GM18951 (cell line): ENCODE measurements around the gene RRP1B.
"Not testable (repeated sequence)": the region's sequence is repeated elsewhere in the genome, so short reads cannot be mapped to it uniquely, and the experiment has no call there.

ENCODE experiments used
- POLR2A ChIP-seq: IDR thresholded peaks from 4 replicates; pipeline ENCODE4 v1.6.1; 2011; ENCODE audit warnings: mild to moderate bottlenecking; ENCODE audit not compliant: insufficient read length, insufficient read depth; ENCODE audit errors: extremely low read depth
- in situ Hi-C: fragments of 300-500 bp; cut with MboI; formaldehyde crosslinking; loops from one replicate; pipeline ENCODE4 v1.12.0; 2022; ENCODE audit warnings: low sequenced_read_pairs, mixed read lengths, inconsistent platforms; ENCODE audit not compliant: unreplicated experiment

RRP1B gene

DNA sequence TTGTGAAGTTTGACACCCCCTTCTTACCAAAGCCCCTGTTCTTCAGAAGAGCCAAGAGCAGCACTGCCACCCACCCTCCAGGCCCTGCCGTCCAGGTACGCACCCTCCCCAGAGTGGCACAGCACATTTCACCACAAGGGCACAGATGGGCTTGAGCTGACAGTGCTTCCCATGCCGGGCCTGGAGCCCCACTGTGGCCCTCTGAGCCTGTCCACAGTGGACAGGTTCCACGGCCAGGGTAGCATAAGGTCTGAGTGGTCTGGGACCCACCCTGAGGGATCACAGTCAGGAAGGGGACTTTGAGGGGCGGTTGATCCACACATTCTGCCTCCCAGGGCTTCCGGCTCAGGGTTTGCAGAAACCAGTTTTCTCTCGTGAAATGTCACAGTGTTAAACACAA is 31.0 kb downstream of the RRP1B start:
- in situ Hi-C loops = no loop called here
- TF ChIP-seq POLR2A = no peak

DNA sequence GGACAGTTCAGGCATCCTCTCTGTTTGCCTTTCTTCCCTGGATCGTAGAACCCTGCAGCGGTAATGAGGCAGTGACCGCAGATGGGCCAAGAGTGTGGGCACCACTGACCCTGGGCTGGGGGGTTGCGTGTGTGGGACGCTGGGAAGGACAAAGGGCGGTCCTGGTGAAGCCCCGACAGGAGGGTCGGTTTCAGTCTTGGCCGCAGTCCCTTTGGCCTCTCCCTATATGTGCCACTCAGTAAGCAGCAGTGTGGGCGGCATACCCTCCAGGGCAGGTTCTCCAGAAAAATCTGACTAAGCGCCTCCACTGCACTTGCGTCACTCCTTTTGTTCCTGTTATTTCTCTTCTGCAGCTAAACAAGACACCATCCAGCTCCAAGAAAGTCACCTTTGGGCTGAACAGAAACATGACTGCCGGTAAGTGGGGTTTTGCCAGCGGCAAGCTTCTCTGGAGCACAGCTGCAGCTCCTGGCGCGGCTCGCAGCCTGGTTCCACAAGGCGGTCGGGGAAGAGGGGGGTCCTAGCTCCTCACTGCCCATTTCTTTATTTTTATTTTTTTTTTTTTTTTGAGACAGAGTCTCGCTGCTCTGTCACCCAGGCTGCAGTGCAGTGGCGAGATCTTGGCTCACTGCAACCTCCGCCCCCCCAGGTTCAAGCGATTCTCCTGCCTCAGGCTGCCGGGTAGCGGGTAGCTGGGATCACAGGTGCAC is 31.9 kb downstream of the RRP1B start:
- in situ Hi-C loops = no loop called here
- no peak for TF ChIP-seq POLR2A

DNA sequence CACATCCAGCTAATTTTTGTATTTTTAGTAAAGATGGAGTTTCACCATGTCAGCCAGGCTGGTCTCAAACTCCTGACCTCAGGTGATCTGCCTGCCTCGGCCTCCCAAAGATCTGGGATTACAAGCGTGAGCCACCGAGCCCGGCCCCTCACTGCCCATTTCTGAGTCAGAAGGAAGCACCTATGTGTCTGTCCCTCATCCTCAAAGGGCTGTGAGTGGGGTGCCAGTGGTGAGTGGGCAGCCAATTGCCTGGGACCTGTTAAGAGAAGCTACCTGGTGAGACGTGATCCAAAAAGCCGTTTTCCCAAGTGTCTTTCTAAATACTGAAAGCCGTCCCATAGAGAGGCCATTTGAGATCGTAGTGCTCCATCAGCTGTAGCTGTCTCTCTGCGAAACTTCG is 32.4 kb downstream of the RRP1B start:
- no peak for TF ChIP-seq POLR2A
- in situ Hi-C loops = no loop called here

DNA sequence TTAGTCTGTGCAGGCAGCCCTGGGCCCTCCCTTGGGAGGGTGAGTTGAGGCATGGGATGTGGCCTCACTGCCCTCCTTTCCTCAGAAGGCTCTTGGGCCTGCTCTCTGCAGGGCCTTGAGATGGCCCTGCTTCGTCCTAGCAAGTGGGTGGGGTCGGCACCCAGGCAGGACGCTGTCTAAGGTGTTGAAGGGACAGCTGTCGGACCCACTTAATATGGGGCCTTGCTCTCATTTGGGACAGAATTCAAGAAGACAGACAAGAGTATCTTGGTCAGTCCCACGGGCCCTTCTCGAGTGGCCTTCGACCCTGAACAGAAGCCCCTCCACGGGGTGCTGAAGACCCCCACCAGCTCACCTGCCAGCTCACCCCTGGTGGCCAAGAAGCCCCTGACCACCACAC is 33.6 kb downstream of the RRP1B start:
- in situ Hi-C loops = no loop called here
- no peak for TF ChIP-seq POLR2A

DNA sequence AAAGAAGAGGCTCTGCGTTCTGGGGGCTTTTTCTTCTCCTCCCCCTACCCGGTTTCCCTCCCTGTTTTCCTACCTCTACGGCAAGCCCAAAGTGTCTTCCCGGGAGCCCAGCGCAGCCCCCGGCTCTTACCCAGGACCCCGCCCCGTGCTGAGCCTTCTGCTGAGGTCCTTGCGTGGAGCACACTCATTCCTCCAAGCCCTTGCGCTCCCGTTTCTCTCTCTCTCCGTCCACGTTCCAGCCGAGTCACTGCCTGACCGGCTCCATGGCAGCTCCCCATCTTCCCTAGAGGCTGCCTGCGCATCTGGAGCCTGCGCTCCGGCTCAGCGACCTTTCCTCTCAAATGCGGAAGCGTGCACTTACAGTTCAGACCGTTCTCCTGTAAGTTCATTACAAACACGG is 34.6 kb downstream of the RRP1B start:
- TF ChIP-seq POLR2A = no peak
- in situ Hi-C loops = no loop called here

DNA sequence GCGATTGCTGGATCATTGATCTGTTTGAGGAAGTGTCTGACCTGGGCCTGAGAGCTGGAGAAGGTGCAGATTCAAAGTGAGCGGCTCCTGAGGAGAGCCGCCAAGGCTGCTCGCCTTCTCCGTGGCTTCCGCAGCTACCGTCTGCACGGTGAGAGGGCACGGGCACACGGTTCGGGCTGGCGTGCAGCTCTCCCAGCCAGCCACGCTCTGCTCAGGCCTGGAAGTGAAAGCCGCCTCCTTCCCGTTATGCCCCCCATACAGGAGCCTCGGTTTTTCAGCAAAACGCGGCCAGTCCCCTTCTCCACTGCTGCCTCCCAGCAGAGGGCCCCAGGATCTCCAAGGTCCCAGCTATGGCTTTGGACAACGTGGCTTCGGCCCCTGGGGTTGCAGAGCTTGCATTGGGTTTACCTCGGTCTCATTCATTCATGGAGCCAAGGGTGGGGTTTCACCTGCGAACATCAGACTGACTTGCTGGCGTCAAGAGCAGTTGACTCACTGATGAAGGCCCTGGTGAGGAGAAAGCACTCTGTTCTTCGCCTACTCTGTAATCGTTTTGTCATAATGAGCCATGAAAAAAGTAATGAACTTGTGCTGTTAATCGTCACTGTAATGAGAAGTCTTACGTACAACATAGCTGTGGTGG is 35.2 kb downstream of the RRP1B start:
- TF ChIP-seq POLR2A = no peak
- in situ Hi-C loops = no loop called here

DNA sequence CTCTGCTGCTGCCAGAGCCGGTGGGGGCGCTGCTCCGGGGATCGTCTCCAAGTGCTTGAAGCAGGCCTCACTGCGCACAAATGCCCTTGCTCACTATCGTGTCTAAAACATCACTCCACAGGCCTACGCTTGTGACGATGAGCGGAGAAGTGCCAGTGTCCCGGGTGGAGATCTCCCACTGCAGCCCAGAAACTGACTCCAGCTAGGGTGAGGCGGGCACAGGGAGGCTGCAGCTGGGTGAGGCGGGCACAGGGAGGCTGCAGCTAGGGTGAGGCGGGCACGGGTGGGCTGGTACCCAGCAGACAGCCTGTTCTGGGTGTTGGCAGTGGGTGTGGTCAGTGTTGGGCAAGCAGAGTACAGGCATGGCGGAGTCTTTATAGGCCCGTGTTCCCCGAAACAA is 36.9 kb downstream of the RRP1B start:
- TF ChIP-seq POLR2A = no peak
- in situ Hi-C loops = no loop called here

DNA sequence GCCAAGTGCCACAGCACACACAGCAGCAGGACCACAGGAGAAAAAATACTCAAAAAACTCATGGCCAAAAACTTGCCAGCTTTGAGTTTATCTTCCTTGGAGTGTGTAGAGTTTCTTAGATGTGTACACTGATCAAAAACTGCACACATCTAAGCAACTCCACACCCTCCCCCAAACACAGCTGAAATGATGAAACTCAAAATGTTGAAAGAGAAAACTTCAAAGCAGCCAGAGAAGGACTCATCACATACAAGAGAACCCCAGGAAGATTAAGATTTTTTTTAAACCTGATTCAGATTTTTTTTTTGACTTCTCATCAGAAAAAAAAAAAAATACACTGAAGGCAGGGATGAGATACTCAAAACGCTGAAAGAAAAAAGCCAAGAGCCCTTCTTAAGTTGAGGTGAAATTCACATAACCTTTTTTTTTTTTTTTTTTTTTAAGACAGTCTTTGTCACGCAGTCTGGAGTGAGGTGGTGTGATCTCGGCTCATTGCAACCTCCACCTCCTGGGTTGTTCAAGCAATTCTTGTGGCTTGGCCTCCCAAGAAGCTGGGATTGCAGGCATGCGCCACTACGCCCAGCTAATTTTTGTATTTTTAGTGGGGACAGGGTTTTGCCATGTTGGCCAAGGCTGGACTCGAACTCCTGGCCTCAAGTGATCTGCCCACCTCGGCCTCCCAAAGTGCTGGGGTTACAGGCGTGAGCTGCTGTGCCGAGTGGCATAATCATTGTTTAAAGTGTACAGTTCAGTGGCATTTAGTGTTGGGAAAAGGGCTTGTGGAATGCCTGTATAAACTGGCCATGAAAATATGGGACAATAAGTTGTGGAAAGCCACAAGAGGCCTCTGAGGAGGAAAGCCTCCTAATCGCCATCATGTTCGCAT is 38.6 kb downstream of the RRP1B start:
- no peak for TF ChIP-seq POLR2A
- in situ Hi-C loops = no loop called here

DNA sequence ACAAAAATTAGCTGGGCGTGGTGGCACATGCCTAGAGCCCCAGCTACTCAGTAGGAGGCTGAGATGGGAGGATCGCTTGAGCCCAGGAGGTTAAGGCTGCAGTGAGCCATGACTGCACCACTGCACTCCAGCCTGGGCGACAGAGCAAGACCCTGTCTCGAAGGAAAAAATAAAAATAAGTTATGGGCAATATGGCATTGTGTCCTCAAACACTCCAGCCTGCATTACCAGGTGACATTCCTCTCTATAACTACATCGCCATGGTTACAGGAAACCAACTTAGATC is 40.1 kb downstream of the RRP1B start:
- in situ Hi-C loops = not testable (repeated sequence)

DNA sequence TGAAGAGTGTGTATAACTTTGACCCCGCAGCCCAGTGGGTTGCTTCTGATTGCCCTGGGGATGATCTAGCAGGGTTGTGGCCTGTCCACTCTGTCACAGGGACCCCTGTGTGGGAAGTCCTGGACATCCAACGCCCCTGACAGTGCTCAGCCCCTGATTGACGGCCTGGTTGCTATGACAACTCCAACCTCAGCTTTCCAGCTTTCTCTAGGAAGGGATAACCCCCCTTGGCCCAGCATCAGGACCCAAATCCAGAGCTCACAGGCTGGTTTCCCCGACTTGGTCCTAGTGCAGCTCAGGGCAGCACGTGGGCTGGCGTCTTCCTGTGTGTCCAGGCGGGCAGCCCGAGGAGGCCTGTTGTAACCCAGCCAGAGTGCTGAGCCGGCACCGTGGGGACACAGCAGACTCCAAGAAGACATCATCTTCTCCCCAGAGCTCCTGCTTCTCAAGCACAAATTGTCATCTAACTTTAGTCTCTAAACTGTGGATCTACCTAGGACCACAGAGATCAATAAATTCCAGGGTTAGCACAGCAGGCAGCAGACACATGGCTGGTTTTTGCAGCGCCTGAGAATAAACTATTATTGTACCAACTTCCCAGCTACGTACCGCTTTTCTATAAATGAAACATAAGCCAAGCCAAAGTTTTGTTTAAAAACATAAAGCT is 40.7 kb downstream of the RRP1B start:
- in situ Hi-C loops = no loop called here
- TF ChIP-seq POLR2A = no peak

DNA sequence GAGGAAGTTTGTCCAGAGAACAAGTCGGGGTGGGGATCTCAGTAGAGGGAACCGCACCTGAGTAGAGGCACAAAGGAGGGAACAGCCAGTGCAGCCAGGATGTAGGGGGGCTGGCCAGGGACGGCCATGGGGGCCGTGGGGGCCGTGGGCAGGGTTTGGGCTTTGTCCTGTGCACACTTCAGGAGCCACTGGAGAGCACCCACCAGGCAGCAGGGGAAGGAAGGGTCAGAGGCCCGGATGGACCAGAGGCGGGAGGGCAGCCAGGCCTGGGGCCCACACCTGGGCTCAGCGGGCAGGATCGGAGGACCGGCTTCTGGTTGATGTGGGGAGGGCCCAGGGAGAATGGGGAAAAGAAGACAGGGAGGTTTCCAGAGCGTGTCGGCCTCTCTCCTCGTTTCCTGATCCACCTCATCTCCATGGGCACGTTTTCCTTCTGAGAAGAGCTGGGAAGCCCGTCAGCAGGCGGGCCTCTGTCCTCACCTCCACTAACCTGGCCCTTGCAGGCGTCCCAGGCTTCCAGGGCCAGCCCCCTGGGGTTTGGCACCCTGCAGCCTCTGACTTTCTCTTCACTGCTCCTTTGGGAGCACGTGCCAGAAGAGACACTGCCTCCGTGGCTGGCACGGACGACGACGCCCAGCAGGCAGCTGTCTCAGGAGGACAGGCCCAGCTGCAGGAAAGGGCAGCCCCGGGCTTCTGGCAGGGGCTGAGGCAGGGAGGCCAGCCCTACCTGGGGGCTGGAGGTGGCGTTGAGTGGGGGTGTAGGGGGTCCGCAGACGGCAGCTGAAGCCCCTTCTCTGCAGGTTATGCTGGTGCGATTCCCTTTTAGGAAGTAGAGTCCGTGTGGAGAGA is 42.8 kb downstream of the RRP1B start:
- TF ChIP-seq POLR2A = no peak
- in situ Hi-C loops = no loop called here

DNA sequence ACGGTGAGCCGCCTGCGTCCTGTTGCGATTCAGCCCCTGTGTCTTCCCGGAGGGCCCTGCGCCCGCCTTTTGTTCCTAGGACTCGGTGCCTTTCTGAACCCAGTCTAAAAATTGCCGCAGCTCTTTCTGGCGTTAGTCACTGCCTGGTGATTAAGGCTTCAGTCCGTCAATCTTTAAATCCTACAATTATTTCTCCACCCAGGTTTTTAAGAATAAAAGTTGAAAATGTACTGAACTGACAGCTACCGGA is 43.4 kb downstream of the RRP1B start:
- in situ Hi-C loops = no loop called here
- no peak for TF ChIP-seq POLR2A

DNA sequence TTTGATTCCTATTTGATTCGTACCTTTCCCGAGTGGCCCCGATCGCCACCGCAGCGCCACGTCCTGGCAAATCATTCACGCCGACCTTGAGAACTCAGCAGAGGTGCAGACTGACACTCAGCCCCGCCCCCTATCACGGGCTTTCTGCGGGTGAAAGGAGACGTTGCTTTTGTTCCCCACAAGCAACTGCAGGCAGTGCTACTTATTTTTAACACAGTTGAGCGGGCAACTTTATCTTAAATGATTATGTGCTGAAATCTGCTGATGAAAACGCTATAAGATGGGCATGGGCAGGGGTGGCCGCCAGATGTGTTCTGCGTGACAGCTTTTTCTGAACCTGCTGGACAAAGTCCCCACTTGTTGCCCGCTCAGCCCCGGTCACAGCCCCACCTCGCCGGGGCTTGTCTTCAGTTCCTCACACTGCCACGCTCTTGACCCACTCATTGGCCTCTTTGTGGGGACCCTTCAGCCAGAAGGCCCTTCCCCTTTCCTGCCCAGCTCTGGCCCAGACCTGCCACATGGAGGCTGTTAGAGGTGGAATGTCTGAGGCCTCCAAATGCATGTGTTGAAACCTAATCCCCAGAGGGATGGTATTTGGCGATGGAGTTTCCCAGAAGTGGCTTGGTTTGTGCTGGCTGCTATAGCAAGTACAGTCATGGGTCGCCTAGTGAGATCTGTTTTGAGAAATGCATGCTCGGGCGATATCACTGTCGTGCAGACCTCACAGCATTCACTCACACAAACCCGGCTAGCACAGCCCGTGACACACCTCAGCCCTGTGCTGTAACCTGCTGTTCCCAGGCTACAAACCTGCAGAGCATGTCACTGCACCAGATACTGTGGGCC is 43.9 kb downstream of the RRP1B start:
- in situ Hi-C loops = no loop called here

More for the DNA sequence above, 43.9 kb downstream of the RRP1B start:
- no peak for TF ChIP-seq POLR2A
